GM18499 (cell line): ENCODE data around the gene PAQR7.
A peak's percentile ranks its signal among the peaks of the same experiment; 100 is the strongest.

ENCODE experiments used
- ATAC-seq: cut with Tn5 transposase; IDR thresholded peaks from one replicate; pipeline ENCODE4 v1.9.1; 2021; ENCODE audit warnings: moderate number of reproducible peaks; ENCODE audit not compliant: insufficient read depth, unreplicated experiment

Gene PAQR7

DNA sequence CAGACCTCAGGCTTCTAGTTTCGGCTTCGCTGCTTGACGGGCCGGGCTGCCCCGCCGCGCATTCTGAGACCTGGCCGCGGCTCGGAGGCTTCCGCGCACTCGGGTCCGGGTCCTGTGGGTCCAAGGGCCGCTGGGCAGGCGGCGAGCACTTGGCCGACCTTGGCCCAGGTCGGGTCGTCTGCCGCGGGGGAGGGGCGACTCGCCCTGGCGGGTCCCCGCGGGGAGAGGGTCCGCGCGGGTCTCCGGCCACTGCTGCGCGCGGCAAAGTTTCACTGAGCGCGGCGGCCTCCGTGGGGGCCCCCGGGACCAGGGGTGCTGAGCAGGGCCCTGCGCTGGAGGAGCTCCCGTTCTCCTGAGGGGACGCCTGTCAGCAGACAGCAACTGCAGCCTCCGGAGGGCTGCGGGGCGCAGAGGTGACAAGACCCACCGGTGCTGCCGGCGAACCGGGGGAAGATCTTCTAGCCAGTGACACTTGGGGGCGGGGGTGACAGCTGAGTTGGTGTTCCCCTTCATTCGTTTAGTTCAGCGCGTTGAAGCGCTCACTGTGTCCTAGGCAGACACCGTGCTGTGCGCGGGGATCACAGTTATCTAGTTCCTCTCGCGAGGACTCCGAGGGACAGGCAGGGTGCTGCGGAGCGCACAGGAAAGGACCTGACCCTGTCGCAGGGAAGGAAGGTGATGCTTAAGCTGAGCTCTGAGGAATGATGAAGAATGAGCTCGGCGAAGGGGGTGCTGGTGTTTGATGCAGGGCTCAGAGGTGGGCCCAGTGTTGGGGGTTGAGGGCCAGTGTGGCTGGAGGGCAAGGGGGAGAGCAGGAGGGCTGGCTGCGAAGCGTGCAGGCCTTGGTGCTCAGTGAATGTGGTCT, 55.0 kb downstream of the PAQR7 start:
- ATAC-seq, result no peak

GRCh38 chr1:25819491-25820246, 55.8 kb downstream of the PAQR7 start, which contains the start of gene MTFR1L:
Gene MTFR1L, plus strand, starts transcription at chr1:25819954. Its CDS starts 3,151 bp downstream, at chr1:25823105.
- ATAC-seq, result peak; percentile 62

- ATAC-seq, result no peak
These were observed 56.9 kb downstream of the PAQR7 start for GRCh38 chr1:25818569-25818968.

GRCh38 chr1:25817840-25818501, 57.5 kb downstream of the PAQR7 start:
- no peak for ATAC-seq

GRCh38 chr1:25816112-25816718, 59.3 kb downstream of the PAQR7 start:
- ATAC-seq, result no peak

- ATAC-seq, result no peak
These were observed 60.0 kb downstream of the PAQR7 start for GRCh38 chr1:25815208-25816111.

- ATAC-seq, result no peak
These were observed 60.9 kb downstream of the PAQR7 start for GRCh38 chr1:25814549-25815087.

- no peak for ATAC-seq
These were observed 61.6 kb downstream of the PAQR7 start for GRCh38 chr1:25813734-25814471.

DNA sequence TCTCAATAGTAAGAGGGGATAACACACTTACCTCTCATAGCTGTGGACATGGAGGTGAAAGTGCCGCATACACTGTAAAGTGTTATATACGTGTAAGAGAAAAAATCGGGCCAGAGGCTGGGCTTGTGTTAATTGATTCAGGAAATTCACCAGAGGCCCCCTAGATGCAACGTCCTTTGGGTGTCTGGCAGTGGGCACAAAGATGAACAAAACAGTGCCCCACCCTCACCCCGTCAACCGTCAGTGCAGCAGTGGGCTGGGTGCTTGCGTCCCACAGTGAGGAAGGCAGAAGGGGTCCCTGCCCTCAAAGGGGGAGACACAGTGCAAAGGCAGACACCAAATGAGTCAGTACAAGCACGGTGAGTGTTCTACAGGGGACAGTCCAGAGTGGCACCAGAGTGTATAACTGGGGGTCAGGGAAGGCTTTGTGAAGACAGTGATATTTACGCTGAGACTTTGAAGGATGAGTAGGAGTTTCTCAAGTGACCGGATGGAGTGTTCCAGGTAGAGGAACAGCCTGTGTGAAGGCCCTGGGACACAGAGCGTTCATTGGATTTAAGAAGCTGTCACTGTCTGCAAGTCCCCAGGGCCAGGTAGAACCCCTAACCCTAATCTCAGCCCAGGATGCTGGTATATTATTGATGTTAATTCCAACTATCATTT, 62.3 kb downstream of the PAQR7 start:
- ATAC-seq, result no peak
